ENCODE data around the gene GAGE10. TPM values are rescaled to one million over a fixed set of nuclear protein-coding genes. Genes with fewer than 3 reads are reported as not detected.

The GAGE10 gene
- total RNA-seq, 1 donor from 2014 or later: not detected

GRCh38 chrX:49258749-49259124 lies 44.7 kb upstream of the GAGE10 start:
- Histone ChIP-seq H3K4me3 (no peak overlapping the region), H3K9me3 (no peaks in the 10 kb centered on the region), H3K4me1 (no peaks in the 10 kb centered on the region), H3K27me3 (no peaks in the 10 kb centered on the region), H3K27ac (no peak overlapping the region), H3K36me3 (no peaks in the 10 kb centered on the region)
- intact Hi-C loops (cut with DNase I): no loop called here
- no peak for DNase-seq (ENCODE audit: low spot score in 2 of 2)
- TF ChIP-seq, protein P1, sequence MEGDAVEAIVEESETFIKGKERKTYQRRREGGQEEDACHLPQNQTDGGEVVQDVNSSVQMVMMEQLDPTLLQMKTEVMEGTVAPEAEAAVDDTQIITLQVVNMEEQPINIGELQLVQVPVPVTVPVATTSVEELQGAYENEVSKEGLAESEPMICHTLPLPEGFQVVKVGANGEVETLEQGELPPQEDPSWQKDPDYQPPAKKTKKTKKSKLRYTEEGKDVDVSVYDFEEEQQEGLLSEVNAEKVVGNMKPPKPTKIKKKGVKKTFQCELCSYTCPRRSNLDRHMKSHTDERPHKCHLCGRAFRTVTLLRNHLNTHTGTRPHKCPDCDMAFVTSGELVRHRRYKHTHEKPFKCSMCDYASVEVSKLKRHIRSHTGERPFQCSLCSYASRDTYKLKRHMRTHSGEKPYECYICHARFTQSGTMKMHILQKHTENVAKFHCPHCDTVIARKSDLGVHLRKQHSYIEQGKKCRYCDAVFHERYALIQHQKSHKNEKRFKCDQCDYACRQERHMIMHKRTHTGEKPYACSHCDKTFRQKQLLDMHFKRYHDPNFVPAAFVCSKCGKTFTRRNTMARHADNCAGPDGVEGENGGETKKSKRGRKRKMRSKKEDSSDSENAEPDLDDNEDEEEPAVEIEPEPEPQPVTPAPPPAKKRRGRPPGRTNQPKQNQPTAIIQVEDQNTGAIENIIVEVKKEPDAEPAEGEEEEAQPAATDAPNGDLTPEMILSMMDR (IDR thresholded peaks at IDR 0.05): no peak

DNA sequence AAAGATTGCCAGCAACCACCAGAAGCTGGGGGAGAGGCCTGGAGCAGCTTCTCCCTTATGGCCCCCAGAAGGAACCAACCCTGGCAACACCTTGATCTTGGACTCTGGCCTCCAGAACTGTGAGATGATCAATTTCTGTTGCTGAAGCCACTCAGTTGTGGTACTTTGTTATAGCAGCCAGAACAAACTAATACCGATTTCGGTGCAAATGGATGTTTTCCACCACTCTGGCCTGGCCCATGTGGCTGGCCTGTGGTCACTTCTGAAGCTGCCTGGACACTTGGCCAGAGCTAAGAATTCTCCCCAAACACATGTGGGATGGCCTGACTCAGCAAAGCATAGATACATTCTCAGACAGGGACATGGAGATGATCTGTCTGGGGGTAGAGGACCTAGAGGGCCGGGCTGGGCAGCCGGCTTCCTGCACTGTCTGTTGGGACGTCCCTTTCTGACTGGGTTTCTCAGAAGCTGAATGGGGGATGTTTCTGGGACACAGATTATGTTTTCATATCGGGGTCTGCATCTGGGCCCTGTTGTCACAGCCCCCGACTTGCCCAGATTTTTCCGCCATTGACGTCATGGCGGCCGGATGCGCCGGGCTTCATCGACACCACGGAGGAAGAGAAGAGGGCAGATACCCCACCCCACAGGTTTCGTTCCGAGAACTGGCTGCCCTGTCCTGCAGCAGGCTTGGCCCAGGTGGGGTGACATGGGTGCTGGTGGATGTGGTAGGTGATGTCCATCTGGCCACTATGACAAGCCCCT lies 43.0 kb upstream of the GAGE10 start:
- Histone ChIP-seq H3K4me3 (no peak overlapping the region), H3K27ac (no peak overlapping the region), H3K4me1 (no peaks in the 10 kb centered on the region), H3K36me3 (no peaks in the 10 kb centered on the region), H3K9me3 (no peaks in the 10 kb centered on the region), H3K27me3 (no peaks in the 10 kb centered on the region)
- intact Hi-C loops (cut with DNase I): no loop called here
- TF ChIP-seq, protein P1 (IDR thresholded peaks at IDR 0.05): no peak
- DNase-seq (ENCODE audit: low spot score in 2 of 2): no peak

GRCh38 chrX:49262603-49263002 lies 40.8 kb upstream of the GAGE10 start:
- Histone ChIP-seq H3K9me3 (no peaks in the 10 kb centered on the region), H3K27ac (no peak overlapping the region), H3K27me3 (no peaks in the 10 kb centered on the region), H3K4me3 (no peak overlapping the region), H3K4me1 (no peaks in the 10 kb centered on the region), H3K36me3 (no peaks in the 10 kb centered on the region)
- TF ChIP-seq, protein P1 (IDR thresholded peaks at IDR 0.05): no peak
- no peak for DNase-seq (ENCODE audit: low spot score in 2 of 2)
- intact Hi-C loops (cut with DNase I): no loop called here

- Histone ChIP-seq H3K4me3 (no peak overlapping the region), H3K4me1 (no peaks in the 10 kb centered on the region), H3K27ac (no peak overlapping the region), H3K36me3 (no peaks in the 10 kb centered on the region), H3K9me3 (no peaks in the 10 kb centered on the region), H3K27me3 (no peaks in the 10 kb centered on the region)
- intact Hi-C loops (cut with DNase I): no loop called here
- no peak for DNase-seq (ENCODE audit: low spot score in 2 of 2)
- TF ChIP-seq, protein P1 (IDR thresholded peaks at IDR 0.05): no peak
Observed at GRCh38 chrX:49263631-49264030, 39.8 kb upstream of the GAGE10 start.

DNA sequence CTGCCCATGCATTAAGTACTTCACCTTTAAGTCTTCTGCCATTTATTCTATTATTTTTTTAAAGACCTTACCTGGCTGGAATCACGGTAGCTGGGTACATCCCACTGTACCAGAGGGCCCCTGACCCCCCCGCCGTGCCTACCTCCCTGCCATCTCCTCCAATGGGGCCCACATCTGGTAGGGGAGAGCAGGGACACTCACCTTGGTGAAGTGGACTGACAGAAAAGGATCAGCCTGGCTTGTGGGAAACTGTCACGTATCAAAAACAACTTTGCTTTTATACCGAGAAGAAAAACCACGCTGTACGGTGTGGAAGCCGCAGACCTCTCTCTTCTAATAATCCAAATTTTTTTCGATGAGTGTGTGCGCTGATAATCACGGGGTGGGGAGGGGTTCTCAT lies 39.0 kb upstream of the GAGE10 start, which contains the start of gene FOXP3:
TSS of gene FOXP3 (minus strand) at position 251 of the 400 bp plus-strand sequence. CDS start 6,205 bp downstream, outside the sequence.
- no peak for DNase-seq (ENCODE audit: low spot score in 2 of 2)
- Histone ChIP-seq H3K27ac (no peak within 1 kb of the TSS), H3K4me1 (no peaks in the 10 kb centered on the region), H3K4me3 (no peak within 1 kb of the TSS), H3K9me3 (no peaks in the 10 kb centered on the region), H3K36me3 (no peaks in the 10 kb centered on the region), H3K27me3 (no peaks in the 10 kb centered on the region)
- intact Hi-C loops (cut with DNase I): no loop called here
- TF ChIP-seq, protein P1 (IDR thresholded peaks at IDR 0.05): no peak
